ENCODE measurements around the gene STIM2. TPM values are rescaled to one million over a fixed set of nuclear protein-coding genes. Genes with fewer than 3 reads are reported as not detected.

STIM2 gene
- total RNA-seq, 1 experiment from 2014 or later: 59.0 TPM

- Histone ChIP-seq H3K4me1 (ENCODE audit: insufficient read depth, low read length, poor library complexity, severe bottlenecking) (peaks cover 15% of the 10 kb centered on the region), H3K27ac (ENCODE audit: low read depth, low read length, poor library complexity, severe bottlenecking) (no peak overlapping the region), H3K27me3 (replicated peaks; ENCODE audit: insufficient read depth, low read depth, low read length, poor library complexity) (no peaks in the 10 kb centered on the region), H3K9me3 (ENCODE audit: low read depth, low read length, poor library complexity, severe bottlenecking) (peaks cover 7% of the 10 kb centered on the region), H3K4me3 (ENCODE audit: low read depth, low read length, poor library complexity, severe bottlenecking) (no peak overlapping the region), H3K36me3 (ENCODE audit: insufficient read depth, low read length, poor library complexity, severe bottlenecking) (peaks cover 8% of the 10 kb centered on the region)
- no TSS peak for BruUV-seq (replicated peaks)
- TF ChIP-seq EZH2 (IDR thresholded peaks at IDR 0.05; ENCODE audit: borderline replicate concordance, low read depth, low read length, poor library complexity, severe bottlenecking) (no peak), CTCF (conservative IDR thresholded peaks at IDR 0.05; ENCODE audit: low read depth, low read length) (no peak)
- POLR2A ChIA-PET (ENCODE audit: low non-redundant PET): no interaction called here
- intact Hi-C loops (cut with micrococcal nuclease; ENCODE audit: unreplicated experiment): no loop called here
- DNase-seq (ENCODE audit: low spot score): peak; percentile 17
- CTCF ChIA-PET: no interaction called here
These were observed 94.6 kb downstream of the STIM2 start for GRCh38 chr4:26955241-26955640.

- Histone ChIP-seq H3K27me3 (replicated peaks; ENCODE audit: insufficient read depth, low read depth, low read length, poor library complexity) (no peaks in the 10 kb centered on the region), H3K4me1 (ENCODE audit: insufficient read depth, low read length, poor library complexity, severe bottlenecking) (peaks cover 17% of the 10 kb centered on the region), H3K4me3 (ENCODE audit: low read depth, low read length, poor library complexity, severe bottlenecking) (no peak overlapping the region), H3K27ac (ENCODE audit: low read depth, low read length, poor library complexity, severe bottlenecking) (no peak overlapping the region), H3K36me3 (ENCODE audit: insufficient read depth, low read length, poor library complexity, severe bottlenecking) (peaks cover 8% of the 10 kb centered on the region), H3K9me3 (ENCODE audit: low read depth, low read length, poor library complexity, severe bottlenecking) (no peaks in the 10 kb centered on the region)
- intact Hi-C loops (cut with micrococcal nuclease; ENCODE audit: unreplicated experiment): no loop called here
- BruUV-seq (replicated peaks): no TSS peak
- ChIA-PET CTCF (no interaction called here), POLR2A (ENCODE audit: low non-redundant PET) (interaction anchor here (0.8 kb wide), 1 partner anchor 1000 kb away, joined by 3 read pairs; no protein-coding TSS in a partner anchor)
- TF ChIP-seq CTCF (conservative IDR thresholded peaks at IDR 0.05; ENCODE audit: low read depth, low read length): no peak
- TF ChIP-seq EZH2 (IDR thresholded peaks at IDR 0.05; ENCODE audit: borderline replicate concordance, low read depth, low read length, poor library complexity, severe bottlenecking): no peak
- no peak for DNase-seq (ENCODE audit: low spot score)
These were observed 98.4 kb downstream of the STIM2 start for GRCh38 chr4:26958925-26959653.

GRCh38 chr4:26959654-26960047, 99.0 kb downstream of the STIM2 start:
- H3K4me1 ChIP-seq (ENCODE audit: insufficient read depth, low read length, poor library complexity, severe bottlenecking): peaks cover 20% of the 10 kb centered on the region
- H3K9me3 ChIP-seq (ENCODE audit: low read depth, low read length, poor library complexity, severe bottlenecking): no peaks in the 10 kb centered on the region
- peak; percentile 56 for DNase-seq (ENCODE audit: low spot score)
- peaks cover 8% of the 10 kb centered on the region for H3K36me3 ChIP-seq (ENCODE audit: insufficient read depth, low read length, poor library complexity, severe bottlenecking)
- H3K27ac ChIP-seq (ENCODE audit: low read depth, low read length, poor library complexity, severe bottlenecking): no peak overlapping the region
- no peaks in the 10 kb centered on the region for H3K27me3 ChIP-seq (replicated peaks; ENCODE audit: insufficient read depth, low read depth, low read length, poor library complexity)
- TF ChIP-seq EZH2 (IDR thresholded peaks at IDR 0.05; ENCODE audit: borderline replicate concordance, low read depth, low read length, poor library complexity, severe bottlenecking): no peak
- no peak for TF ChIP-seq CTCF (conservative IDR thresholded peaks at IDR 0.05; ENCODE audit: low read depth, low read length)
- intact Hi-C loops (cut with micrococcal nuclease; ENCODE audit: unreplicated experiment): no loop called here
- CTCF ChIA-PET: no interaction called here
- H3K4me3 ChIP-seq (ENCODE audit: low read depth, low read length, poor library complexity, severe bottlenecking): no peak overlapping the region
- POLR2A ChIA-PET (ENCODE audit: low non-redundant PET): no interaction called here
- BruUV-seq (replicated peaks): no TSS peak
